ENCODE data around the gene KBTBD12.

GRCh38 chr3:127925384-127925783, 10.4 kb downstream of the KBTBD12 start:
- TF ChIP-seq, protein P1, sequence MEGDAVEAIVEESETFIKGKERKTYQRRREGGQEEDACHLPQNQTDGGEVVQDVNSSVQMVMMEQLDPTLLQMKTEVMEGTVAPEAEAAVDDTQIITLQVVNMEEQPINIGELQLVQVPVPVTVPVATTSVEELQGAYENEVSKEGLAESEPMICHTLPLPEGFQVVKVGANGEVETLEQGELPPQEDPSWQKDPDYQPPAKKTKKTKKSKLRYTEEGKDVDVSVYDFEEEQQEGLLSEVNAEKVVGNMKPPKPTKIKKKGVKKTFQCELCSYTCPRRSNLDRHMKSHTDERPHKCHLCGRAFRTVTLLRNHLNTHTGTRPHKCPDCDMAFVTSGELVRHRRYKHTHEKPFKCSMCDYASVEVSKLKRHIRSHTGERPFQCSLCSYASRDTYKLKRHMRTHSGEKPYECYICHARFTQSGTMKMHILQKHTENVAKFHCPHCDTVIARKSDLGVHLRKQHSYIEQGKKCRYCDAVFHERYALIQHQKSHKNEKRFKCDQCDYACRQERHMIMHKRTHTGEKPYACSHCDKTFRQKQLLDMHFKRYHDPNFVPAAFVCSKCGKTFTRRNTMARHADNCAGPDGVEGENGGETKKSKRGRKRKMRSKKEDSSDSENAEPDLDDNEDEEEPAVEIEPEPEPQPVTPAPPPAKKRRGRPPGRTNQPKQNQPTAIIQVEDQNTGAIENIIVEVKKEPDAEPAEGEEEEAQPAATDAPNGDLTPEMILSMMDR (IDR thresholded peaks at IDR 0.05 in 8 of 11, conservative IDR thresholded peaks at IDR 0.05 in 3 of 11) = no peak
- no peak for TF ChIP-seq POLR2A (IDR thresholded peaks at IDR 0.05)

Measured in spleen (tissue), 7 donors.